OCI-LY7 (cell line): ENCODE results near the gene TOP3A.

ENCODE experiments used
- CTCF ChIP-seq: fragments of 200-600 bp; sonication (generic); conservative IDR thresholded peaks from 2 replicates; pipeline ENCODE4 v1.5.1; 2014; ENCODE audit warnings: mild to moderate bottlenecking, antibody characterized with exemption, low read length, moderate library complexity, mixed read lengths
- EZH2phosphoT487 ChIP-seq: fragments of 200-600 bp; sonication (generic); IDR thresholded peaks from 2 replicates; pipeline ENCODE4 v1.6.1; 2018; ENCODE audit warnings: low read depth, borderline replicate concordance, mild to moderate bottlenecking, mixed run types, antibody characterized with exemption, low read length, moderate library complexity, mixed read lengths

DNA sequence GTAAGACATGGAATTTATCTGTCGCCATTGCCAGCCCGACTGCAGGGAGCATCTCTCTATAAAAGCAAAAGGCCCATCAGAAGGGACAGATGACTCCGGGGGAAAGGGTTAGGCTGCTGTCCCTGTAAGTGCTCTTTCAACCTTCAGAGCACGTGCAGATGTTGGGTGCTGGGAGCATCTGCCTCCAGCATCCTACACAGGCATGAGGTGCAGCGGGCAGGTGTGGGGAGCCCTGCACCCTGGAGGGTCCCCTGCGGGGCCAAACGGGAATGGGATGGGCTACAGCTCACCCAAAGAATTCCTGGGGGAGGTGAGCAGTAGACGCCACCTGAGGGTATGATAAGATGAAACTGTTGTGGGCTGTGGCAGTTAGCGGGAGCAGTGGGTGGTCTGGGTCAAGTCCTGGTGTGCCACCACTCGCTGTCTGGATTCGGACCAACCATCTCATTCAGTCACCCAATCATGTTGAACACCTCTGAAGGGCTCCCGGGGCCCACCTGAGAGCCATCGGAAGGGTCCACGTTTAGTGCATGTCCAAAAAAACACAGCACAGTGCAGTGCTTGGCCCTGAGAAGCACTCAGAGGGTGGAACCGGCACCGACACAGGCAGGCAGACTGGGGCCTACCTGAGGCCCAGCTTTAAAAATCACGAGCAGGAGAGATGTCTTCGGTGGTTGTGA, 4.1 kb upstream of the TOP3A start:
- no peak for TF ChIP-seq CTCF
- no peak for TF ChIP-seq EZH2phosphoT487
